OCI-LY1 (cell line): ENCODE data around the gene CUX1.

Experiments
- H2AFZ ChIP-seq: fragments of 200-600 bp; sonication (generic), shearing (Covaris generic); 2 replicates; pipeline ENCODE4 v1.6.0; 2014; ENCODE audit warnings: antibody characterized with exemption, mild to moderate bottlenecking, low read length
- H3F3A ChIP-seq: fragments of 200-600 bp; sonication (generic), shearing (Covaris generic); 2 replicates; pipeline ENCODE4 v1.6.0; 2014; ENCODE audit warnings: mild to moderate bottlenecking, antibody characterized with exemption, low read length, moderate library complexity; ENCODE audit not compliant: insufficient read depth
- H3K27ac ChIP-seq: fragments of 200-600 bp; sonication (generic); 2 replicates; pipeline ENCODE4 v1.5.1; 2014; ENCODE audit warnings: low read length, mixed run types, mild to moderate bottlenecking, low read depth; ENCODE audit not compliant: poor library complexity, severe bottlenecking
- H3K27me3 ChIP-seq: fragments of 200-600 bp; sonication (generic); 2 replicates; pipeline ENCODE4 v1.6.0; 2014; ENCODE audit warnings: antibody characterized with exemption, mild to moderate bottlenecking, low read length, moderate library complexity; ENCODE audit not compliant: insufficient read depth
- H3K36me3 ChIP-seq: fragments of 200-600 bp; sonication (generic); 2 replicates; pipeline ENCODE4 v1.6.1; 2014; ENCODE audit warnings: mild to moderate bottlenecking, antibody characterized with exemption, low read length, moderate library complexity, mixed read lengths; ENCODE audit not compliant: insufficient read depth
- H3K4me1 ChIP-seq: fragments of 200-600 bp; sonication (generic); 2 replicates; pipeline ENCODE4 v1.5.1; 2014; ENCODE audit warnings: mild to moderate bottlenecking, low read length, moderate library complexity; ENCODE audit not compliant: insufficient read depth, severe bottlenecking
- H3K4me2 ChIP-seq: fragments of 200-600 bp; sonication (generic), shearing (Covaris generic); 2 replicates; pipeline ENCODE4 v1.6.1; 2014; ENCODE audit warnings: low read length
- H3K4me3 ChIP-seq: fragments of 200-600 bp; sonication (generic); 2 replicates; pipeline ENCODE4 v1.5.1; 2014; ENCODE audit warnings: low read length, low read depth, mild to moderate bottlenecking, mixed read lengths; ENCODE audit not compliant: poor library complexity, severe bottlenecking
- H3K79me2 ChIP-seq: fragments of 200-600 bp; shearing (Covaris generic); 2 replicates; pipeline ENCODE4 v1.6.1; 2016; ENCODE audit warnings: mixed run types, low read length, mixed read lengths; ENCODE audit not compliant: insufficient read depth
- H3K9ac ChIP-seq: fragments of 200-600 bp; sonication (generic), shearing (Covaris generic); 2 replicates; pipeline ENCODE4 v1.6.1; 2014; ENCODE audit warnings: mild to moderate bottlenecking, low read length, mixed read lengths
- H3K9me2 ChIP-seq: fragments of 200-600 bp; sonication (generic), shearing (Covaris generic); 2 replicates; pipeline ENCODE4 v1.6.1; 2014; ENCODE audit warnings: low read depth, mild to moderate bottlenecking, low read length, mixed read lengths
- H3K9me3 ChIP-seq: fragments of 200-600 bp; shearing (Covaris generic); 2 replicates; pipeline ENCODE4 v1.6.1; 2014; ENCODE audit warnings: low read length, mixed read lengths
- H4K20me1 ChIP-seq: fragments of 200-600 bp; sonication (generic), shearing (Covaris generic); 2 replicates; pipeline ENCODE4 v1.6.0; 2016; ENCODE audit warnings: mild to moderate bottlenecking, low read length; ENCODE audit not compliant: insufficient read depth
- CTCF ChIP-seq: fragments of 200-600 bp; sonication (generic), shearing (Covaris generic); IDR thresholded peaks from 2 replicates; pipeline ENCODE4 v1.5.1; 2017; ENCODE audit warnings: mild to moderate bottlenecking, antibody characterized with exemption, low read length, moderate library complexity, mixed read lengths
- EZH2 ChIP-seq: fragments of 200-600 bp; sonication (generic), shearing (Covaris generic); IDR thresholded peaks from 2 replicates; pipeline ENCODE4 v1.8.0; 2017; ENCODE audit warnings: borderline replicate concordance, mixed run types, mild to moderate bottlenecking, antibody characterized with exemption, low read length, moderate library complexity, mixed read lengths

Gene CUX1

GRCh38 chr7:102255916-102256315 is 438.5 kb downstream of the CUX1 start:
- no peak for TF ChIP-seq EZH2
- TF ChIP-seq CTCF = no peak
- H3K36me3 ChIP-seq = peaks cover 13% of the 10 kb centered on the region; the same call in 1 of the 2 replicates
- no peak overlapping the region for H3K4me2 ChIP-seq
- H2AFZ ChIP-seq = no peak overlapping the region
- H3K79me2 ChIP-seq = no peaks in the 10 kb centered on the region
- H3K4me3 ChIP-seq = no peak overlapping the region
- H3K9ac ChIP-seq = no peak overlapping the region
- H4K20me1 ChIP-seq = no peaks in the 10 kb centered on the region
- no peaks in the 10 kb centered on the region for H3F3A ChIP-seq
- H3K9me2 ChIP-seq = no peaks in the 10 kb centered on the region
- no peak overlapping the region for H3K27ac ChIP-seq
- no peaks in the 10 kb centered on the region for H3K27me3 ChIP-seq
- H3K4me1 ChIP-seq = peaks cover 20% of the 10 kb centered on the region
- no peaks in the 10 kb centered on the region for H3K9me3 ChIP-seq

- Histone ChIP-seq H3F3A (no peaks in the 10 kb centered on the region), H3K4me3 (no peak overlapping the region), H2AFZ (no peak overlapping the region), H3K36me3 (peaks cover 9% of the 10 kb centered on the region; the same call in 1 of the 2 replicates), H3K79me2 (no peaks in the 10 kb centered on the region), H3K9me2 (no peaks in the 10 kb centered on the region), H3K9ac (no peak overlapping the region), H3K9me3 (no peaks in the 10 kb centered on the region), H3K27ac (no peak overlapping the region), H3K4me2 (no peak overlapping the region), H3K4me1 (no peaks in the 10 kb centered on the region), H4K20me1 (no peaks in the 10 kb centered on the region), H3K27me3 (no peaks in the 10 kb centered on the region)
- TF ChIP-seq EZH2 = no peak
- no peak for TF ChIP-seq CTCF
Measured at GRCh38 chr7:102258073-102258748, 440.8 kb downstream of the CUX1 start.

GRCh38 chr7:102258749-102259107 is 441.3 kb downstream of the CUX1 start:
- Histone ChIP-seq H3K36me3 (0 out of 2 replicates have a peak, but pooled peaks cover 4% of the 10 kb centered on the region), H3K9me2 (no peaks in the 10 kb centered on the region), H3K9ac (no peak overlapping the region), H3K27me3 (no peaks in the 10 kb centered on the region), H3K4me2 (no peak overlapping the region), H3F3A (no peaks in the 10 kb centered on the region), H3K27ac (no peak overlapping the region), H4K20me1 (no peaks in the 10 kb centered on the region), H3K79me2 (no peaks in the 10 kb centered on the region), H2AFZ (no peak overlapping the region), H3K4me1 (no peaks in the 10 kb centered on the region), H3K9me3 (no peaks in the 10 kb centered on the region), H3K4me3 (no peak overlapping the region)
- TF ChIP-seq CTCF (no peak), EZH2 (no peak)
